HG03095 (cell line): Measurements from ENCODE around the gene CHPF.

Experiments
- ATAC-seq: cut with Tn5 transposase; IDR thresholded peaks from one replicate; pipeline ENCODE4 v1.9.1; 2021; ENCODE audit warnings: moderate library complexity; ENCODE audit not compliant: unreplicated experiment

The CHPF gene

GRCh38 chr2:219533930-219534661 is 9.5 kb downstream of the CHPF start:
- no peak for ATAC-seq

- no peak for ATAC-seq
Measured at GRCh38 chr2:219532378-219532649, 11.3 kb downstream of the CHPF start.

GRCh38 chr2:219531639-219532377 is 11.8 kb downstream of the CHPF start:
- ATAC-seq: no peak

- ATAC-seq: peak; percentile 77
Measured at GRCh38 chr2:219530048-219530963, 13.3 kb downstream of the CHPF start.

- no peak for ATAC-seq
Measured at GRCh38 chr2:219527472-219527871, 16.1 kb downstream of the CHPF start.

GRCh38 chr2:219527076-219527394 is 16.6 kb downstream of the CHPF start:
- ATAC-seq: no peak

GRCh38 chr2:219526320-219527075 is 17.1 kb downstream of the CHPF start:
- ATAC-seq: no peak

GRCh38 chr2:219525533-219526232 is 17.9 kb downstream of the CHPF start:
- ATAC-seq: no peak

GRCh38 chr2:219524817-219525216 is 18.8 kb downstream of the CHPF start:
- no peak for ATAC-seq

- no peak for ATAC-seq
Measured at GRCh38 chr2:219523031-219523671, 20.5 kb downstream of the CHPF start.

GRCh38 chr2:219522111-219523030 is 21.2 kb downstream of the CHPF start:
- ATAC-seq: no peak

GRCh38 chr2:219521066-219521880 is 22.3 kb downstream of the CHPF start:
- no peak for ATAC-seq

GRCh38 chr2:219520079-219520478 is 23.5 kb downstream of the CHPF start:
- ATAC-seq: no peak

- ATAC-seq: no peak
Measured at GRCh38 chr2:219519526-219519916, 24.1 kb downstream of the CHPF start.

GRCh38 chr2:219517954-219518778 is 25.4 kb downstream of the CHPF start:
- no peak for ATAC-seq

- ATAC-seq: no peak
Measured at GRCh38 chr2:219516888-219517287, 26.7 kb downstream of the CHPF start.
